ENCODE measurements around the gene ME3. TPM values are rescaled to one million over a fixed set of nuclear protein-coding genes. Genes with fewer than 3 reads are reported as not detected.
"Not testable (repeated sequence)": the region's sequence is repeated elsewhere in the genome, so short reads cannot be mapped to it uniquely, and the experiment has no call there.

Gene ME3
- total RNA-seq, 1 experiment from 2014 or later: 35.3 TPM

DNA sequence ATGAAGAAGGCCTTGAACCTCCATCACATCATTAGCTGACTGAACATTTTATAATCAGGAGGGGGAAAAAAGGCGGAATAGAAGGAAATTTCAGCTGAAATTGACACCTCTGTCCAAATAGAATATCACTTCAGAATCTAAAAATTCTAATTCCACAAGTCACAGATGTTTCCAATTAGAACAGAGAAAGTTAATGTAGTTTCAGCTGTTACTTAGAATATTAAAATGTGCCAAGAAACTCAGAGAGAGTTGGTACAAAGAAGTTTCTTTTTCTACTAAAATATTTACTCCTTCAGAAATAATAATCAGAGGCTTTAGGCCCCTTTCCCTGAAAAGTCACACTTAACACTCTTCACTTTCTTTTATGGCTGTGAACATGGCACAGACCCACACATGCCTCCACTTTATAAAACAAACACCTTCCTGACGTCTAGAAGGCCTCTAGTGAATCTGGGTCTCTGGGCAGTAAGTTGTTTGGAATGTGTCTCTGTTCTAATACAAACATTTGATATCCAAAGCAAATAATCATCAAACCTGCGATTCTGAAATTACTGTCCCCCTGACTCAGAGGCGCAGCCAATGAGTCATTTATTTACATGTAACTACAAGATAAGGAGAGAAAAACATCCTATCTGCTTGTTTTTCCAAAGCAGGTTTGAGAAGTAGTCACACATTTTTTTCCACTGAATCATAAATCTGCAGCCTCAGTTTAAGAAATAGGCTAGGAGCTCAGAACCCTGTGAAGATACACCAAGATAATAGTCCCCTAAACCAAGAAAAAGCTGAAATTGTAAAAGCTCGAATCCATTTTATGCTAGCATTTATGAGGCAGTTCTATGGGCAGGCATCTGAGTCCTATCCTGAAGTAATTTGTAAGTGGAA is 148.4 kb downstream of the ME3 start:
- TF ChIP-seq CTCF (IDR thresholded peaks at IDR 0.05) (no peak), POLR2AphosphoS5 (IDR thresholded peaks at IDR 0.05; ENCODE audit: low read depth, low read length) (peak; percentile 97), TCF7L2 (IDR thresholded peaks at IDR 0.05; ENCODE audit: low read depth, low read length) (peak; percentile 98), REST (IDR thresholded peaks at IDR 0.05; ENCODE audit: insufficient read depth in 1 of 2, low read depth in 2 of 2, low read length in 1 of 2) (no peak; a peak in 2 of 4 replicates), SIN3A (IDR thresholded peaks at IDR 0.05; ENCODE audit: borderline replicate concordance, insufficient read depth, low read depth, low read length) (0 out of 2 replicates have a peak, but pooled peaks have one; percentile 60)
- POLR2A ChIA-PET: interaction anchor here (0.5 kb wide), 1 partner anchor 765 kb away, joined by 4 read pairs; no protein-coding TSS in a partner anchor
- Histone ChIP-seq H3K4me1 (ENCODE audit: control insufficient read depth, insufficient read depth, low read length) (peaks cover 43% of the 10 kb centered on the region), H3K27me3 (ENCODE audit: control insufficient read depth, insufficient read depth, low read length) (no peaks in the 10 kb centered on the region), H3K9me3 (ENCODE audit: control insufficient read depth, insufficient read depth, low read depth, low read length) (peaks cover 4% of the 10 kb centered on the region; the same call in 1 of the 2 replicates), H3K4me3 (ENCODE audit: low read depth in 2 of 2, low read length in 2 of 2) (peak overlapping the region in 1 of 2 experiments; percentile 9; a peak in 1 of 4 replicates), H3K36me3 (ENCODE audit: control insufficient read depth, insufficient read depth, low read length) (no peaks in the 10 kb centered on the region), H3K27ac (ENCODE audit: low read length) (peak overlapping the region; percentile 100)
- CTCF ChIA-PET: interaction anchor here (1.1 to 1.3 kb wide), 2 partner anchors 67 to 69 kb away, joined by 3 to 5 read pairs; no protein-coding TSS in a partner anchor
- peak; percentile 96 for ATAC-seq
- intact Hi-C loops (cut with micrococcal nuclease; ENCODE audit: unreplicated experiment): loop anchor here (5.0 kb wide), 1 partner anchor 83 kb away; no protein-coding TSS in a partner anchor
- in situ Hi-C loops (cut with HindIII; ENCODE audit: low pct_unique_long_range_greater_than_20kb, low sequenced_read_pairs): no loop called here
- BruUV-seq (replicated peaks): TSS peak; percentile 74
- DNase-seq (ENCODE audit: low read depth, low spot score): peak; percentile 99

DNA sequence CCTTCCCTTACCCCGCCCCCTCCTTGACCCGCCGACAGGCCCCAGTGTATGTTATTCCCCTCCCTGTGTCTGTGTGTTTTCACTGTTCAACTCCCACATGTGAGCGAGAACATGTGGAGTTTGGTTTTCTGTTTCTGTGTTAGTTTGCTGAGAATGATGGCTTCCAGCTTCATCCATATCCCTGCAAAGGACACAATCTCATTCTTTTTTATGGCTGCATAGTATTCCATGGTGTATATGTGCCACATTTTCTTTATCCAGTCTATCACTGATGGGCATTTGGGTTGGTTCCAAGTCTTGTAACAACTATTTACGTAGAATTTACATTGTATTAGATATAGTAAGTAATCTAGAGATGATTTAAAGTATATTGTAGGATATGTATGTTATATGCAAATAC is 149.9 kb downstream of the ME3 start:
- CTCF ChIA-PET; POLR2A ChIA-PET; BruUV-seq (replicated peaks); H3K27me3 ChIP-seq (ENCODE audit: control insufficient read depth, insufficient read depth, low read length); H3K9me3 ChIP-seq (ENCODE audit: control insufficient read depth, insufficient read depth, low read depth, low read length); in situ Hi-C loops (cut with HindIII; ENCODE audit: low pct_unique_long_range_greater_than_20kb, low sequenced_read_pairs); H3K36me3 ChIP-seq (ENCODE audit: control insufficient read depth, insufficient read depth, low read length); DNase-seq (ENCODE audit: low read depth, low spot score); ATAC-seq; H3K4me3 ChIP-seq (ENCODE audit: low read depth in 2 of 2, low read length in 2 of 2): not testable (repeated sequence)
- H3K27ac ChIP-seq (ENCODE audit: low read length): peak overlapping the region; percentile 100
- H3K4me1 ChIP-seq (ENCODE audit: control insufficient read depth, insufficient read depth, low read length): peaks cover 58% of the 10 kb centered on the region
- intact Hi-C loops (cut with micrococcal nuclease; ENCODE audit: unreplicated experiment): loop anchor here (5.0 kb wide), 1 partner anchor 85 kb away; no protein-coding TSS in a partner anchor
